Stimulated activated naive CD8-positive, alpha-beta T cell treated with anti-CD3 and anti-CD28 coated beads, Interleukin-15, Interleukin-2, amounts not matched to agents 100 ng/mL and 50 ng/mL, for 24 hours (primary cell): ENCODE data around the gene HAGHL.

Experiments
- H3K27ac Mint-ChIP-seq: one replicate; pipeline ENCODE4 v1.8.0; 2021; ENCODE audit warnings: mild to moderate bottlenecking, mixed read lengths
- H3K27me3 Mint-ChIP-seq: one replicate; pipeline ENCODE4 v1.8.0; 2021; ENCODE audit warnings: mixed read lengths
- H3K36me3 Mint-ChIP-seq: one replicate; pipeline ENCODE4 v1.8.0; 2021; ENCODE audit warnings: low read depth, mixed read lengths
- H3K4me1 Mint-ChIP-seq: one replicate; pipeline ENCODE4 v1.8.0; 2021; ENCODE audit warnings: low read depth, mixed read lengths
- H3K4me3 Mint-ChIP-seq: one replicate; pipeline ENCODE4 v1.8.0; 2021; ENCODE audit warnings: mild to moderate bottlenecking, mixed read lengths
- H3K9me3 Mint-ChIP-seq: one replicate; pipeline ENCODE4 v1.8.0; 2021; ENCODE audit warnings: mixed read lengths

Gene HAGHL

DNA sequence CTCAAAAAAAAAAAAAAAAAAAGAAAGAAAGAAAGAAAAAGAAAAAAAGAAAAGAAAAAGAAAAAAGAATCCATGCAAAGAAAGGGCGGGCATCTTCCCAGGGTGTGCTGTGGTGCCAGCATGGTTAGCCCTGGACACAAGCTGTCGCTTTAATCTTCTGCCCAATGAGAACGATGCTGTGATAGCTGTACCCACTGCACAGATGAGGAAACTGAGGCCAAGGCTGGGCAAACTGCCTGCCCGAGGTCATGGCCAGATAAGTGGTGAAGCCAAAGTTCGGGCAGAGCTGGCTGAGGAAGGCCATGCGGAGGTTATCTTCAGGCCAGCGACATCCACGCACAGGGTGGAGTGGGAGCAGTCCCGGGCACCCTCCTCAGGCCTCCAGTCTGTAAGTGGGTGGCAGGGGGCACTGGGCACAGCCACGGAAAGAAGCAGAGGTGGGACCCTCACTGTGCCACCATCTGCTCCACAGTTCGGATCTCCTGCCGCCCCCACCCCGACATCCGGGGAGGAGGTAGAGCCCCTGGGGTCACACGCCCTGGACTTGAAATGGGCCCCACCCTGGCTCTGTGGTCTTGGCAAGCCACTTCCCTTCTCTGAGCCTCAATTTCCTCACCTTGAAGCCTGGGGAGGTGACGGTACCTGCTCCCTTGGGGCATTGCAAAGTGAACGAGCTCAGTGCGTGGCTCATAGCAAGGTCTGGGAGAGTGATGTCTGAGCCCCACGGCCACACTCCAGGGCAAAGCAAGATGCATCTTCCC is 27.8 kb upstream of the HAGHL start:
- Mint-ChIP-seq H3K27me3 (peaks cover 24% of the 10 kb centered on the region), H3K4me1 (peaks cover 16% of the 10 kb centered on the region), H3K36me3 (no peaks in the 10 kb centered on the region), H3K27ac (no peak overlapping the region), H3K9me3 (no peaks in the 10 kb centered on the region), H3K4me3 (no peak overlapping the region)

DNA sequence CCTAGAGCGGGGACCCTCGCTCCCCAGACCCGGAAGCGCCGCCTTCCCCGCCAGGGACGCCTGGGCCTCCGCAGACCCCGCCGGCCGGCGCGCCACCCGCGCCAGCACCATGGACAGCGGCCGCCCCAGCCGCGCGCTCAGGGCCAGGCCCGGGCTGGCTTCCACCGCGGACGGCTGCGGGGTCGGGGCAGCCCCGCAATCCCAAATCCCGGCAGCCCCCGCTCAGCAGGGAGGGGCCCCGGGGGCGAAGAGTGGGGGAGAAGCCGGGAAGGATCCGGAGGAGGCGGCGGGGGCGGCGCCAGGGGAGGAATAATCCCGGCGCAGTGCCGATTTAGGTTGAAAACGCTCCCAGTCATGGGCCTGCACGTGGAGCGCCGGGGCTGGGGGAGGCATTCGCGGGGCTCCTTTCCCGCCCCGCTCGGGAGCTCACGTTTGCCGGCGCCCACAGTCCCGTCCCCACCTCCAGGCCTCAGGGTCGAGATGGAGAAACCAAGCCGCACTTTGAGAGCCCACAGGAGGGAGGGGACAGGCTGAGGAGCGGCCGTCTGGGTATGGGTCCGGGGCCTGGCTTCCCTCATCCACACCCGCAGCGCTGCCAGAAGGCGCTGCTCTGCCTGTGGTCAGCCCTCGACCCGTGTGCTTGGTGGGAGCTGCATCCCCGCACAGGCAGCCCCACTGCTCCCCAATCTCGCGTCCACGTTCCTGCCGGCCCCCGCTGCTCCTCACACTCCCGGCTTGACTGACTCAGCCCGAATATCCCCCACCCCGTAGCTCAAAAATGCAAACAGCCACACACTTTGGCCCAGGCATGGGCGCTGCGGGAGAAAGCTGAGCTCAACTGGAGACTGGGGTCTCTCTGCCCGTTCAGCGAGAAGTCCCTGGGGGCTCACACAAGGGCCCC is 26.0 kb upstream of the HAGHL start:
- Mint-ChIP-seq H3K4me1 (peaks cover 9% of the 10 kb centered on the region), H3K9me3 (no peaks in the 10 kb centered on the region), H3K4me3 (no peak overlapping the region), H3K27me3 (peaks cover 24% of the 10 kb centered on the region), H3K36me3 (no peaks in the 10 kb centered on the region), H3K27ac (no peak overlapping the region)

DNA sequence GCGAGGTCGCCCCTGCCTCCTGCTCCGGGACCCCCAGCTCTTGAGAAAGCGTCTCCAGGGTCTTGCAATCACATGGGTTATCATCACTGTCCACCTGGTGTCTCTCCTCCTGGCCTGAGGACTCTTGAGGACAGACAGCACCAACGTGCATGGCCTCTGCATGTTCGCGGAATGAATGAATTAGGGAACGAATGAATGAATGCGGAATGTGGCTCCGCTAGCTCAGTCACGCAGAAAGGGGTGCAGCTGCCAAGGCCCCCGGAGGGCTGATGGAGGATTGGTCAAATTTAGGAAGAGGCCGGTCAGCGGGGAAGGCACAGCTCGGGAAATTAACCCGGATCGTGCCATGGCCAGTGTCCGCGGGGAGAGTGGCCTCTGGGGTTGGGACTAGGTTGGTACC is 24.6 kb upstream of the HAGHL start:
- H3K4me1 Mint-ChIP-seq, result peaks cover 3% of the 10 kb centered on the region
- peaks cover 35% of the 10 kb centered on the region for H3K27me3 Mint-ChIP-seq
- no peak overlapping the region for H3K4me3 Mint-ChIP-seq
- no peaks in the 10 kb centered on the region for H3K9me3 Mint-ChIP-seq
- H3K27ac Mint-ChIP-seq, result no peak overlapping the region
- H3K36me3 Mint-ChIP-seq, result no peaks in the 10 kb centered on the region

DNA sequence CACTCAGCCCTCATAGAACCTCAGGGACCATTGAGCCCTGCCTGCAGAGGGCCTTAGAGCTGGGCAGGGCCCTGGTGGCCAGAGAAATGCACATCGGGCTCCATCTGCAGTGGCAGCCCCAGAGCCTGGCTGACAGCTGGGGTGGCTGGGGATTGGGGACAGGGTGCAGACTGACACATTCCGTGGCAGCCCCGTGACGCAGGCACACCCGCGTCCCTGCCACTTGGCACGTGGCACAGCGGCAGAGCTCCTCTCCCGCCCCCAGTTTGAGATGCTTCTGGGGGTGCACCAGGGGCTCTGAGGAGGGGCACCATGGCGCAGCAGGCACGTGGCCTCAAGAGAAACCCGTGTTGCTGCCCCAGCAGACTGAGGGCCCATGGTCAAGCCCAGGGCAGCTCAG is 23.5 kb upstream of the HAGHL start:
- Mint-ChIP-seq H3K27ac (no peak overlapping the region), H3K4me1 (peaks cover 3% of the 10 kb centered on the region), H3K27me3 (peaks cover 42% of the 10 kb centered on the region), H3K36me3 (no peaks in the 10 kb centered on the region), H3K9me3 (no peaks in the 10 kb centered on the region), H3K4me3 (no peak overlapping the region)

DNA sequence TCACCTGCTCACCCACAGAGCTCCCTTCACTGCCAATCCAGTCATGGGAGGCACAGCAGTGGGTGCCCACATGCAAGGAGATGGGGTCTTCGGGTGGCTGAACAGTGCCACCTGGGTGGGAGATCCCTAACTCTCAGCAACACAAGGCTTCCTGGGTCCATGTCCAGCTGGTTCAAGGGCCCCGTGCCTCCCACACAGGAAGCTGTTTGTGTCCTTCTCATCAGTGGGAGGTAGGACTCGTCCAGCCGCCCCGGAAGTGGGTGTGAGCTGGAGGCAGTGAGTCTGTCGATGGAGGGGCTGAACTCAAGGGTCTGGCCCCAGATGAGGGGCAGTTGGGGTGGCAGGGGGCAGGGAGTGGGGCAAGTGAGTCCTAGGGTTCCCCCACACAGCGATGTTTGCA is 22.9 kb upstream of the HAGHL start:
- Mint-ChIP-seq H3K27me3 (peaks cover 44% of the 10 kb centered on the region), H3K27ac (no peak overlapping the region), H3K9me3 (no peaks in the 10 kb centered on the region), H3K36me3 (no peaks in the 10 kb centered on the region), H3K4me3 (no peak overlapping the region), H3K4me1 (peaks cover 3% of the 10 kb centered on the region)

DNA sequence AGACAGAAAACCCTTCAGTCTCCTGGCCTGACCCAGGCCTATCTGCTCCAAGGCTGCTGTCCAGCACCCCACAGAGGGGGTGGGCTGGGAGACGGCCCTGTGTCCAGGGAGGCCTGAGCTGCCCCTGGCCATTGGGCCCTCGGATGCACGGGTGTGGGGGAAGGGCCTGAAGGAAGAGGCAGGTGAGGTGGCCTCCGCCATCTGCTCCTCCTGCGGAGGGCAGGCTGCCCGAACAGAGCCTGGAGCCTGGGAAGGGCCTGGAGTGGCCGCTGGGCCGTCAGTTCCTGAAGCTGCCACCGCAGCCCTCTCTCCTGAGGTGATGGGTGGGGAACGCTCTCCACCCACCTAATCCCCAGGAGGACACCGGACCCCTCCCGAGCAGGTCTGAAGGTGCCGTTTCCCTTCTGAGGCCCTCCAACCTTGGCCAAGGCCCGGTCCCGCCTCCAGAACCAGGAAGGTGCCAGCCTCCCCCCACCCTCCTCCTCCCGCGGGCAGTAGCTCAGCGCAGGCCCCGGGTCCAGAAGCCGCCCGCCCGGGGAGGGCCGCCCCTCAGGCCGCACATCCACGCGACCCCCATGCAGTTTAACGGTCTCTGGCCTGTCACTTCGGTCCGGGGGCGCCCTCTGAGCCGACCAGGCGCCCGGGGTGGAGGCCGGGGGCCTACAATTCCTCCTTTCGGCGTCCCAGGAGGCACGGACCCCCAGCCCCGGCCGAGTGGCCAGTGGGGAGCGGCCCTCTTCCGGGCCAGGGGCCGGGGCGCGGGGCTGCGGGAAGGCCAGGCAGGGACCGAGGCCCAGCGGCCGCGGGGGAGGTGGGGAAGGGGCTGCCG is 22.1 kb upstream of the HAGHL start:
- H3K9me3 Mint-ChIP-seq, result no peaks in the 10 kb centered on the region
- H3K27me3 Mint-ChIP-seq, result peaks cover 50% of the 10 kb centered on the region
- H3K36me3 Mint-ChIP-seq, result no peaks in the 10 kb centered on the region
- no peak overlapping the region for H3K4me3 Mint-ChIP-seq
- no peaks in the 10 kb centered on the region for H3K4me1 Mint-ChIP-seq
- H3K27ac Mint-ChIP-seq, result no peak overlapping the region

DNA sequence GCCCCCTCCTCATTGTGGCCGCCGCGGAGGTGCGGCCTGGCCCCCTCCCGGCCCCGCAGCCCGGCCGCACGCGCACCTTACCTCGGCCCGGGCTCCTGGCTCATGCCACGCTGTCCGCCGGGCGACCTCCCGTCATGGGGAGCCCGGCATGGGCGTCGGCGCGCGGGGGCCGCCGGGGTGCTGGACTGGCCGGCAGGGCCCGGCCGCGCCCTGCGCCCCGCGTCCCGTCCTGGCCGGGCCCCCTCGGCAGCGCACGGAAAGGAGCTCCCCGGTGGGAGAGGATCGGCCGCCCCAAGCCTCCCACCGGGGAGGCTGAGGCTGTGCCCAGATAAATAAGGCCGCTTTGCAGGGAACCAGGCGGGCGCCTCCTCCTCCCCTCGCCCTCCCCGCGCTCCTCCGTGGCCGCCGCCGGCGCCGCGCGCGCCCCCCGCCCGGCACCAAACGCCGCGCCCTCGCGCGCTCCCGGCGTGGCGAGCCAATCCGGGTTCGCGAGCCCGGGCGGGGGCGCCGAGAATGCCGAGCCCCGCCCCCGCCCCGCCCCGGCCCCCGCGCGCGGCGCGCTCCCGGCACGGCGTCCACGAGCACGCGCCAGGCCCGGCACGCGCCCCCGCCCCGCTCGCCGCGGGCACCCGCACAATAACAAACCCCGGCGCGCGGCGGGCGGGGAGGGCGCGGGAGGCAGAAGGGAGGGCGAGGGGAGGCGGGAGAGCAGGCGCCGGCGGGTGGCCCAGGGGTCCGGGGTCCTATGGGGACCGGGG is 21.3 kb upstream of the HAGHL start, which contains the start of gene FBXL16:
Gene FBXL16, minus strand, starts transcription at position 371 of the 758 bp plus-strand sequence. CDS start 8,396 bp downstream, outside the sequence.
- peaks cover 57% of the 10 kb centered on the region for H3K27me3 Mint-ChIP-seq
- no peaks in the 10 kb centered on the region for H3K9me3 Mint-ChIP-seq

DNA sequence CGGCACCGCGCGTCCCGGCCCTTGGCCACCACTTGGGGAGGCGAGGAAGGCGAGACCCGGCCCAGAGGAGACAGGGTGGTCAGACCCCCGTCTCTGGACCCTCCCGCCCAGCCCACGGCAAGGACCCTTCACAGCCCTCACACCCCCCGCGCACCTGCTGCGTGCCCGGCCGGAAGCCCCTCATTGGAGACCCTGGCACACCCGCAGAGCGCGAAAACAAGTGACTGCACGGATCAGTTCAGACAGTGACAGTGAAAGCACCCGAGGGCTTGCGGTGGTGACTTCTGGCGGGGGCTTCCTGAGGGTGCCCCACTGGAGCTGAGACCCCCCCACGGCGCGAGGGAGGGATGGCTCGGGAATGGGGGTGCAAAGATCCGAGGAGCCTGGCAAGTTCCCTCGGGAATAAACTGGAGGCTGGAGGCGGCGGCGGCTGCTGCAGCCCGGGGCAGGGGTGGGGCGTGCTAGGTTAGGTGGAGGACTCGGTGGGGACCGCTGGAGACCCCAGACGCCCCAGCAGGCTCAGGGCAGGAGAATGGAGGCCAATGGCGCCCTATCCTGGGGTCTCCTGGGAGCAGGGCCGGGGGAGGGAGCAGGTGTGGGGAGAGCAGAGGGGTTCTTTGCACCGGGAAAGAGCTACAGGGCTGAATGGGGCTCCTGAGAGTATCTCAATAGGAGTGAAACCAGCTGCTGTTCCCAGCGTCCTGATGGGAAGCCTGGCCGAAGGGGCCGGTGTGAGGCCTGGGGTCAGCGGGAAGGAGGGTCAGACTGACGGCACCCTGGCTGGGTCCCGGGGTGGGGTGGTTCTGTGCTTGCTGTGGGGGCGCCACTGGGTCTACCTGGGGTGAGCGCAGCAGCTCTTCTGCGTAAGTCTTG is 20.5 kb upstream of the HAGHL start:
- Mint-ChIP-seq H3K27ac (no peak overlapping the region), H3K9me3 (no peaks in the 10 kb centered on the region), H3K36me3 (no peaks in the 10 kb centered on the region), H3K4me3 (no peak overlapping the region), H3K27me3 (peaks cover 54% of the 10 kb centered on the region), H3K4me1 (no peaks in the 10 kb centered on the region)

More for the DNA sequence above, 21.3 kb upstream of the HAGHL start, which contains the start of gene FBXL16:
- Mint-ChIP-seq H3K4me1 (no peaks in the 10 kb centered on the region), H3K36me3 (no peaks in the 10 kb centered on the region), H3K27ac (no peak within 1 kb of the TSS), H3K4me3 (no peak within 1 kb of the TSS)

DNA sequence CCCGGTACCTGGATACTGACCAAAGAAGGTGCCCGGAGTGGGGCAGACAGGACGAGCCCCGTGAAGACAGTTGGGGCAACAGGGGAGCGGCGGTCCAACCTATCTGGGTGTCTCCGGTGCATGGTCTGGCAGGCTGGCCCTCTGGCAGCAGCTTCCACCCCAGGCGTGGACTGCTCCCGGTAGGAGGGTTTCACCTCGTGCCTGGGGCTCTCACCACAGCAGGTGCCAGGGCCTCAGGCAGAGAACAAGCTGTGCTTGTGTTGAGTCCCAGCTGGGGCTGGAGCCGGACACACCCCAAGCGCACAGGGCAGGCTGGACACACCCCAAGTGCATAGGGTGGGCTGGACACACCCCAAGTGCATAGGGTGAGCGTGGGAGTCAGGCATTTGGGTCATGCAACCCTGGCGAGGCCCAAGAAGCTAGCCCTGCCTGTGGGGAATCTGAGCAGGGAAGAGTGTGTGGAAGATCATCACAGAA is 19.8 kb upstream of the HAGHL start:
- Mint-ChIP-seq H3K4me3 (no peak overlapping the region), H3K4me1 (no peaks in the 10 kb centered on the region), H3K27ac (no peak overlapping the region), H3K27me3 (peaks cover 48% of the 10 kb centered on the region), H3K9me3 (no peaks in the 10 kb centered on the region), H3K36me3 (no peaks in the 10 kb centered on the region)

DNA sequence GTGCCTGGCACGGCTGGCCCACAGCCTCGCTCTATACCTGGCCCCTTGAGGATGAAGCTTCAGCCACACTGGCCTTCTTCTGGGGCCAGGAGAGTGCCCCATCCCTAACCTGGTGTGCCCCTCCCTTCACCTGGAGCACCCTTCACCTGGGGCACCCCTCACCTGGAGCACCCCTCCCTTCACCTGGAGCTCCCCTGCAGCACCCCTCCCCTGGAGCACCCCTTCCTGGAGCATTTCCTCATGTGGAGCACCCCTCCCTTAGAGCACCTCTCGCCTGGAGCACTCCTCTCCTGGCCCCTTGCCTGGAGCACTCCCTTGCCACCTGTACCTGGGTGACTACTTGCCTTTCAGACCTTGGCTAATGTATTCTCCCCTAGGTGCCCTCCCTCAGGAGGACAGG is 18.9 kb upstream of the HAGHL start:
- Mint-ChIP-seq H3K4me1 (no peaks in the 10 kb centered on the region), H3K27ac (no peak overlapping the region), H3K4me3 (no peak overlapping the region), H3K9me3 (no peaks in the 10 kb centered on the region), H3K36me3 (no peaks in the 10 kb centered on the region), H3K27me3 (peaks cover 43% of the 10 kb centered on the region)

DNA sequence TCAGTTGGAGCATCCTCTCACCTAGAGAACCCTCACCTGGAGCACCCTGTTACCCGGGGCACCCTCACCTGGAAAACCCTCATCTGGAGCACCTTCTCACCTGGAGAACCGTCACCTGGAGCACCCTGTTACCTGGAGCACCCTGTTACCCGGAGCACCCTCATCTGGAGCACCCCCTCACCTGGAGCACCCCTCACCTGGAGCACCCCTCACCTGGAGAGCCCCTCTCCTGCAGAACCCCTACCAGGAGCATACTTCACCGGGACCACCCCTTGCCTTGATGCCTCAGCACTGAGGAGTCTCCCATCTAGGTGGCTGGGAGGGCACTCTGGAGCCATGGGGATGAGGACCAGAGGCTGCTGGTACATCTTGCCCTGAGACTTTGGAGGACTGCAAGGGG is 17.9 kb upstream of the HAGHL start:
- H3K4me3 Mint-ChIP-seq, result no peak overlapping the region
- no peaks in the 10 kb centered on the region for H3K4me1 Mint-ChIP-seq
- no peak overlapping the region for H3K27ac Mint-ChIP-seq
- peaks cover 42% of the 10 kb centered on the region for H3K27me3 Mint-ChIP-seq
- H3K9me3 Mint-ChIP-seq, result no peaks in the 10 kb centered on the region
- H3K36me3 Mint-ChIP-seq, result no peaks in the 10 kb centered on the region

DNA sequence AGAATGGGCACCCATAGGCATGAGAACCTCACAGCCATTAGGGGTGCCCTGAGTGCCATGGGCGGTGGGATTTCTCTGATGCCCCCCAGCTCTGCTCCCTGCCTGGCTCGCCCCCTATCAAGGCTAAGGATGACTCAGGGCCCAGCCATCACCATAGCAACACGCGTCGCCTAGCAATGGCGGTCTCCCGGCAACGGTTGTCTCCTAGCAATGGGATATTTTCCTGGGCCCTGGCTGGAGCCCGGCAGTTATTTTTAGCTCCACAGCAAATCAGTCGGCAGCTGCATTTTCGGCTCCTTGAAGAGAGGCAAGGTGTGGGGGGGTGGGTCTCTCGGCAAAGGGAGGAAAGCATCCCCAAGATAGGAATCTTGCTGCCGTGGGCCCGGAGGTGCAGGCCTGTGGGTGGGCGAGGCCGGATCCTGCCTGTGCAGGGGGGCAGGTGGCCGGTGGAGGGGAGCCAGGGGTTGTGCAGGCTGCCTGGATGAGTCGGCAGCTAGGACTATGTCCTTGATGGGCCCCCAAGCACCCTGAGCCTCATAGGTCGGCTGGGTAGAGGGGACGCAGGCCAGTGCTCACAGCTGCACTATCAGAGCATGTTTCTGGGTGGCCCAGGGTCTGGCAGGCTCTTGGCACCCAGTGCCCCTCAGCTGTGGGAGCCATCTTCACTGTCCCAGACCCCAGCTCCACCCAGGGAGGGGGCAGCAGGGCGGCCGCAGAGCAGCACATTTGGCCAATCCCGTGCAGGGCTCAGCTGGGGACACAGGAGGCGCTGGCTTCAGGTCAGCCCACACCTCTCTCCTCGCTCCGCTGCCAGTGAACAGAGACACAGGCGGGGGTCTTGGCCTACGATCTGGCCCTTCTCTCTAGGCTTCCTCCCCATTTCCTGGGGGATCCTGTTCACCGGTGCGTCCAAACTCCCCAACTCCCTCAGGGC is 17.1 kb upstream of the HAGHL start:
- no peaks in the 10 kb centered on the region for H3K9me3 Mint-ChIP-seq
- H3K4me3 Mint-ChIP-seq, result no peak overlapping the region
- H3K27me3 Mint-ChIP-seq, result peaks cover 45% of the 10 kb centered on the region
- H3K36me3 Mint-ChIP-seq, result no peaks in the 10 kb centered on the region
- no peak overlapping the region for H3K27ac Mint-ChIP-seq
- H3K4me1 Mint-ChIP-seq, result no peaks in the 10 kb centered on the region
